ENCODE data around the gene CLRN2. TPM values are rescaled to one million over a fixed set of nuclear protein-coding genes. Genes with fewer than 3 reads are reported as not detected.
A peak's percentile ranks its signal among the peaks of the same experiment; 100 is the strongest.

Gene CLRN2
- total and polyA plus RNA-seq, 9 of the 15 experiments (the other 6 are each of a cell fraction or from before 2014, with no cell fraction given) = not detected

DNA sequence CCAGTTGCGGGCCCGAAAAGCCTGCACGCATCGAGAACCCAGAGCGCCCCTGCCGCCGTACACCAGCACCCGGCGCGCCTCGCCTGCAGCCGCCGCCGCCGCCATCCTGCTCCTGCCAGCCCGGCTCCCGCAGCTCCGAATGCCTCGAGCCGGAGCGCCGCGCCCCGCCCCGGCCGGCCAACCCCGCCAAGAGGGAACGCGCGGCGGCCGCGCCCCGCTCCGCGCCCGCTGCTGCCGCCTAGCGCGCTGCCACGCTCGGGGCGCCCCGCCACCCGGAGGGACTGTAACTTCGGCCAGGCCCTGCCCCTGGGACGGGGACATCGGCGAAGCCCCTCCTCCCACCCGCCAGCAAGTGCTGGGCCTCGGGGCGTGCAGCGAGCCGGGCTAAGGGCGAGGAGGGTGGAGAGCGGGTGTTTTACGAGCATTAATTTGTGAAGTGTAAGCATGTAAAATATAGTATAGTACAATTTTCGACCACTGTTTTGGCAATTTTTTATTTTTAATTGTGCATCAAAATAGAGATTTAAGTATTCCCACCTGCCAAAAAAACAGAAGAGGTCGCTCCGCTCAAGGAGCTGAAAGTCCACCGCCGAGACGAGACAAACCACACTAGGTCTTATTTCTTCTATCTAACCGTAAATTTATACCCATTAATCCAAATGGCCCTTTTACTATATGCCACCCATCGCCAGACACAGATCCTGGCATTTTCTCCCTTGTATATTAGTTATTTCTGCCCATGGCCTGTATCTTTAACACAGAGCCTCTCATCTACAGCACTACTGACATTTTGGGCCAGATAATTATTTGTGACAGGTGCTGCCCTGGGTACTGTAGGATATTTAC, 2.8 kb upstream of the CLRN2 start, which contains the start of gene QDPR (continued):
- TF ChIP-seq SMAD1 (IDR thresholded peaks at IDR 0.05; ENCODE audit: low read depth, low read length, partially characterized antibody) (no peak), HDAC2 (IDR thresholded peaks at IDR 0.05) (no peak), ZNF175 (CRISPR knock-in tag; IDR thresholded peaks at IDR 0.05; ENCODE audit: low read depth) (no peak), PTRF (tag; IDR thresholded peaks at IDR 0.05) (no peak), SMAD4 (CRISPR knock-in tag; conservative IDR thresholded peaks at IDR 0.05) (peak; percentile 73), GATAD2B (IDR thresholded peaks at IDR 0.05; ENCODE audit: borderline replicate concordance) (peak; percentile 94), ZNF436 (CRISPR knock-in tag; IDR thresholded peaks at IDR 0.05) (no peak), U2AF2 (optimal IDR thresholded peaks at IDR 0.05; ENCODE audit: low read depth, low read length) (no peak), MTA3 (IDR thresholded peaks at IDR 0.05; ENCODE audit: borderline replicate concordance) (peak; percentile 25; the same call in 1 of the 2 replicates), JUNB (CRISPR knock-in tag; conservative IDR thresholded peaks at IDR 0.05) (no peak), CAMTA2 (CRISPR knock-in tag; conservative IDR thresholded peaks at IDR 0.05) (no peak), SAP30 (IDR thresholded peaks at IDR 0.05; ENCODE audit: borderline replicate concordance, insufficient read depth, low read depth, low read length, poor library complexity, severe bottlenecking) (no peak), NONO (IDR thresholded peaks at IDR 0.05; ENCODE audit: low read depth in 2 of 2, low read length in 1 of 2) (peak; percentile 20 to 90; a peak in 2 of 4 replicates), CREB3L1 (IDR thresholded peaks at IDR 0.05; ENCODE audit: borderline replicate concordance, low read depth) (peak; percentile 24; the same call in 1 of the 2 replicates)
- TF ChIP-seq, protein P1, sequence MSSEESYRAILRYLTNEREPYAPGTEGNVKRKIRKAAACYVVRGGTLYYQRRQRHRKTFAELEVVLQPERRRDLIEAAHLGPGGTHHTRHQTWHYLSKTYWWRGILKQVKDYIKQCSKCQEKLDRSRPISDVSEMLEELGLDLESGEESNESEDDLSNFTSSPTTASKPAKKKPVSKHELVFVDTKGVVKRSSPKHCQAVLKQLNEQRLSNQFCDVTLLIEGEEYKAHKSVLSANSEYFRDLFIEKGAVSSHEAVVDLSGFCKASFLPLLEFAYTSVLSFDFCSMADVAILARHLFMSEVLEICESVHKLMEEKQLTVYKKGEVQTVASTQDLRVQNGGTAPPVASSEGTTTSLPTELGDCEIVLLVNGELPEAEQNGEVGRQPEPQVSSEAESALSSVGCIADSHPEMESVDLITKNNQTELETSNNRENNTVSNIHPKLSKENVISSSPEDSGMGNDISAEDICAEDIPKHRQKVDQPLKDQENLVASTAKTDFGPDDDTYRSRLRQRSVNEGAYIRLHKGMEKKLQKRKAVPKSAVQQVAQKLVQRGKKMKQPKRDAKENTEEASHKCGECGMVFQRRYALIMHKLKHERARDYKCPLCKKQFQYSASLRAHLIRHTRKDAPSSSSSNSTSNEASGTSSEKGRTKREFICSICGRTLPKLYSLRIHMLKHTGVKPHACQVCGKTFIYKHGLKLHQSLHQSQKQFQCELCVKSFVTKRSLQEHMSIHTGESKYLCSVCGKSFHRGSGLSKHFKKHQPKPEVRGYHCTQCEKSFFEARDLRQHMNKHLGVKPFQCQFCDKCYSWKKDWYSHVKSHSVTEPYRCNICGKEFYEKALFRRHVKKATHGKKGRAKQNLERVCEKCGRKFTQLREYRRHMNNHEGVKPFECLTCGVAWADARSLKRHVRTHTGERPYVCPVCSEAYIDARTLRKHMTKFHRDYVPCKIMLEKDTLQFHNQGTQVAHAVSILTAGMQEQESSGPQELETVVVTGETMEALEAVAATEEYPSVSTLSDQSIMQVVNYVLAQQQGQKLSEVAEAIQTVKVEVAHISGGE (CRISPR knock-in tag; IDR thresholded peaks at IDR 0.05) = no peak
- TF ChIP-seq, protein P2, sequence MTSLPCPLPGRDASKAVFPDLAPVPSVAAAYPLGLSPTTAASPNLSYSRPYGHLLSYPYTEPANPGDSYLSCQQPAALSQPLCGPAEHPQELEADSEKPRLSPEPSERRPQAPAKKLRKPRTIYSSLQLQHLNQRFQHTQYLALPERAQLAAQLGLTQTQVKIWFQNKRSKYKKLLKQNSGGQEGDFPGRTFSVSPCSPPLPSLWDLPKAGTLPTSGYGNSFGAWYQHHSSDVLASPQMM (CRISPR knock-in tag; IDR thresholded peaks at IDR 0.05) = no peak
- TF ChIP-seq, protein P3, sequence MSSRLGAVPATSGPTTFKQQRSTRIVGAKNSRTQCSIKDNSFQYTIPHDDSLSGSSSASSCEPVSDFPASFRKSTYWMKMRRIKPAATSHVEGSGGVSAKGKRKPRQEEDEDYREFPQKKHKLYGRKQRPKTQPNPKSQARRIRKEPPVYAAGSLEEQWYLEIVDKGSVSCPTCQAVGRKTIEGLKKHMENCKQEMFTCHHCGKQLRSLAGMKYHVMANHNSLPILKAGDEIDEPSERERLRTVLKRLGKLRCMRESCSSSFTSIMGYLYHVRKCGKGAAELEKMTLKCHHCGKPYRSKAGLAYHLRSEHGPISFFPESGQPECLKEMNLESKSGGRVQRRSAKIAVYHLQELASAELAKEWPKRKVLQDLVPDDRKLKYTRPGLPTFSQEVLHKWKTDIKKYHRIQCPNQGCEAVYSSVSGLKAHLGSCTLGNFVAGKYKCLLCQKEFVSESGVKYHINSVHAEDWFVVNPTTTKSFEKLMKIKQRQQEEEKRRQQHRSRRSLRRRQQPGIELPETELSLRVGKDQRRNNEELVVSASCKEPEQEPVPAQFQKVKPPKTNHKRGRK (tag; IDR thresholded peaks at IDR 0.05) = no peak
- TF ChIP-seq, protein P4, sequence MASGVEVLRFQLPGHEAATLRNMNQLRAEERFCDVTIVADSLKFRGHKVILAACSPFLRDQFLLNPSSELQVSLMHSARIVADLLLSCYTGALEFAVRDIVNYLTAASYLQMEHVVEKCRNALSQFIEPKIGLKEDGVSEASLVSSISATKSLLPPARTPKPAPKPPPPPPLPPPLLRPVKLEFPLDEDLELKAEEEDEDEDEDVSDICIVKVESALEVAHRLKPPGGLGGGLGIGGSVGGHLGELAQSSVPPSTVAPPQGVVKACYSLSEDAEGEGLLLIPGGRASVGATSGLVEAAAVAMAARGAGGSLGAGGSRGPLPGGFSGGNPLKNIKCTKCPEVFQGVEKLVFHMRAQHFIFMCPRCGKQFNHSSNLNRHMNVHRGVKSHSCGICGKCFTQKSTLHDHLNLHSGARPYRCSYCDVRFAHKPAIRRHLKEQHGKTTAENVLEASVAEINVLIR (CRISPR knock-in tag; IDR thresholded peaks at IDR 0.05) = no peak

Measured in K562 (cell line).